Myocyte (in vitro differentiated cells): ENCODE measurements around the gene MAD2L1. TPM values are rescaled to one million over a fixed set of nuclear protein-coding genes. Genes with fewer than 3 reads are reported as not detected.

Experiments
- DNase-seq: peaks from one replicate; pipeline ENCODE4 v3.0.0-alpha.2; 2012; ENCODE audit warnings: low read depth
- total RNA-seq: library from RNA; depleted of rRNA; stranded (reverse); fragments of >200 nt; gene quantifications from 2 replicates; pipeline ENCODE4 v1.2.3, GENCODE V29; 2014

The MAD2L1 gene
- total RNA-seq, 1 donor from 2014 or later: 5.5 TPM

DNA sequence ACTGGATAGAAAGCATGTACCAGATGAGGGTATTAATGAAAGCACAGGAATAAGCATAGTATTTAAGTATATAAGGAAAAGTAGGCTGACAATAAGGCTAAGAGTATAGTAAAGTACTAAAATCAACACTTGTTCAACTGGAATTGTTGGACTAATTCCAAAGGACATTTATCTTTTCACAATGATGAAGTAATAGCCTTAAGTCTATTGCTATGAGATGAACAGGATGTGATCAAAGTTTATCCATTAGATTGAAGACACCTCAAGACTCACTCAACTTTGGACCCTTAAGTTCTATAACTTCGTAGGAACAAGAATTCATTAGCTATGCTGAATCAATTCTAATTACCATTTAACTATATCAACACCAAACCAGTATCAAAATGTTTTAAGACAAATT, 7.6 kb downstream of the MAD2L1 start:
- DNase-seq: no peak

DNA sequence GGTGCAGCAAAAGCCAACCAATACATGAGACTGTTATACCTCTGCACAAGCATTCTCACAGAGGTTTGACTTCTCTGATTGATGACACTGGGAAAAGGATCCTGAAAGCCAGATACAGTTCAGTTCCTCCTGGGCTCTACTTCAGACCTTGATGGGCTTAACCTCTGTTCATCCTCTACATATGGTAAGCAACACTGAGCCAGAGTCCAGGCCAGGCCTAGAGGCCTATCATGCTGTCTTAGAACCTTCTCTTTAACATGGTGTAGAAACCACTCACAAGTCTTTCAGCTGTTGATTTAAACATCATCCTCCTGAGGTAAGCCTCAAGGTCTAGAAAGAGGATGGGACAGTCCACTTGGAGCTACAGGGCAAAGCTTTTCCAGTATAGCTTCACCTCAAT, 9.2 kb downstream of the MAD2L1 start:
- DNase-seq: no peak

DNA sequence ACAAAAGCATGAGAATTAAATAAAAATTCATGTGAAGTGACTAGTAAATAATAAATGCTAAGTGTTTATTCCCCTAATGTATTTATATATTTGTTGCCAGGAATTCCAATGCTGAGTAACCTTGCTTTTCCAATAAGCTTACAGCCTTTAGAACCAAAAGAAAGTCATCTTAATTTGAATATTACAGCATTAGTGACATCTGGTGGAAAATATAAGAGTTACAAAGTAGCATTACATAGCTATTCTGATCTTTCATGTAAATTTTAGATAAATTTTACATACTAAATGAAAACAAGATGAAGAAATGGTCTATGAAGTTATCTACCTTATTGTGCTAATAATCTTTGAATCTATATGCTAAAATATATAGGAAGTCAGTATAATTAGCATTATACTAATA, 10.4 kb downstream of the MAD2L1 start:
- peak; percentile 32 for DNase-seq

DNA sequence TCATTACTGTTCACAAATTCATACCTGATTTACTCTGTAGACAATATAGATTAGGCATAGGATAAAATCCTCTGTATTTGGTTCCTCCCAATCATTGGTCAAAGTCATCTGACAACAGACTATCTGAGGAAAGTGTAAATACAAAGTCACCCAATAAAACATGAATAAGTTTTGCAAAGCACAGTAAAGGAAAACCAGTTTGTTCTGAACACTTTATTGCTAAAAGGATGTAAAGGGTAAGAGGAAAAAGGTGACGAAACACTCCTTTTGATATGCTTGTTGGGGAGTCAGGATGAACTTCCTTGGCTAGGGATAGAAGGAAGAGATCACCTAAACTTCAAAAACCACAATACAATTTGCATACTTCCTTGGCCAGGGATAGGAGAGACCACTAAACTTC, 10.9 kb downstream of the MAD2L1 start:
- DNase-seq: no peak

DNA sequence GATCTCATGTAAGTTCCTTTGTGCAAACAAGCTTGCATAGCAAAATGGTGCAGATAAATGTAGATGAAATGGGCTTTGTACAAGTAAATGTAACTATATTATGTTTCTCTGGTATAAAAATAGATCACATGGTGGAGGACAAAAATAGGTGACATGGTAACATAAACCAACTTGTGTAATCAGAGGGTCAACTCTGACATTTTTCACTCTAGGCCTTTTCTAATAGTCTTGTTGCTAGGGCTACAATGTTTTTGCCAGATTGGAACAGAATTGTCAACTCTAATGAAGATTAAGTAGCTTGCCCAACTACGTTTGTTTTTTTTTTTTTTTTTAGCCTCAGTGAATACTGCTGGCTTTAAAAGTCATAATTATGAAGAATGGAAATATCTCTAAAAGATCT, 11.5 kb downstream of the MAD2L1 start:
- DNase-seq: no peak

DNA sequence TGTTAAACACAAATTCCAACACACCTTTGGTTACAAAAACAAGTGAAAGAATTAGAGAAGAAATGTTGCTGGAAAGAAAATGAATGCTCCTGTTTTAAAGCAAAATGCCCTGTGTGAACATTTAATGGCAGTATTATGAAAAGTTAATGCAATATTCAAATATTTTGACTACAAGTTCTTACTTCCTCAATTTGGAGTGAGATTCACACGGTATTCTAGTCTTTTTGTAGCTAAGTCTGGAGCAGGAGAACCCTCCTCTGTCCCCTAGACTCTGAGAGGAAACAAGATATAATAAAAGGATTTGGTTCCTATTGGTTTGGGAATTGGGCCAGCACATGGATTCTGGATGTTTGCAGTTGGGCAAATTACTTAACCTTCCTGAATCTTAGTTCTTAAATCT, 12.7 kb downstream of the MAD2L1 start:
- DNase-seq: no peak

DNA sequence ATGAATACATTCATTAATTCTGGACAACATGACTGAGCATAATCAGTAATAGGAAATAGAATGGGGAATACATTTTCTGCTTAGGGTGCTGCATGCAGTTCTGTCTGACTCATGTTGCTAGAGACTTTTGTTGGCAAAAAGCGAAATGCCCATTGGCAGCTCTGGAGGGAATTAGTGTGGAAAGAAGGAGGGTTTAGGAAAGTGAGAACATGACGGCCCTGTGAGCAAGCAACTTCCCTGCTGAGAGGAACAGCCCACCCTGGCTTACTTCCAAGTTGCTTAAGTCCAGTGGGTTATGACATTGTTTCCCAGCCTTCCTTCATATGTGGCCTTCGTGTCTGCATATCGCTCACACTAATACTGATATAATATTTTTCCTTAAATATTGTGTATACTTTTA, 13.8 kb downstream of the MAD2L1 start:
- DNase-seq: peak; percentile 73

DNA sequence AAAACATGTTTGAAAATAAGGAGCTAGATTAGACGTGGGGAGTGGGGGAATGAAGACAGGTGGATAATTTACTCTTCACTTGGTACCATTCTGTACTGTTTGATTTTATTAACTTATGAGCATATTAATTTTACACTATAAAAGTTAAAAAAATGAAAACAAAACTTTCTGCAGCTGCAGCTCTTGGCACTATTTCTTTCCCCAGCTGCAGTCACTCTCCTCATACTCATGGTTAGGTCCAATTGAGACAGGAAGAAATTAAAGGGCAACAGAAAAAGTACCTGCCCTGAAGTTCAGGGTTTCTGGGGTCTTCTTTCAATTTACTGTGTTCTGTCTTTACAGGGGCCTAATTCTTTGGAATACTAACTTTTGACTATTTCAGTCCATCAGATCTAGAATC, 15.4 kb downstream of the MAD2L1 start:
- DNase-seq: no peak

DNA sequence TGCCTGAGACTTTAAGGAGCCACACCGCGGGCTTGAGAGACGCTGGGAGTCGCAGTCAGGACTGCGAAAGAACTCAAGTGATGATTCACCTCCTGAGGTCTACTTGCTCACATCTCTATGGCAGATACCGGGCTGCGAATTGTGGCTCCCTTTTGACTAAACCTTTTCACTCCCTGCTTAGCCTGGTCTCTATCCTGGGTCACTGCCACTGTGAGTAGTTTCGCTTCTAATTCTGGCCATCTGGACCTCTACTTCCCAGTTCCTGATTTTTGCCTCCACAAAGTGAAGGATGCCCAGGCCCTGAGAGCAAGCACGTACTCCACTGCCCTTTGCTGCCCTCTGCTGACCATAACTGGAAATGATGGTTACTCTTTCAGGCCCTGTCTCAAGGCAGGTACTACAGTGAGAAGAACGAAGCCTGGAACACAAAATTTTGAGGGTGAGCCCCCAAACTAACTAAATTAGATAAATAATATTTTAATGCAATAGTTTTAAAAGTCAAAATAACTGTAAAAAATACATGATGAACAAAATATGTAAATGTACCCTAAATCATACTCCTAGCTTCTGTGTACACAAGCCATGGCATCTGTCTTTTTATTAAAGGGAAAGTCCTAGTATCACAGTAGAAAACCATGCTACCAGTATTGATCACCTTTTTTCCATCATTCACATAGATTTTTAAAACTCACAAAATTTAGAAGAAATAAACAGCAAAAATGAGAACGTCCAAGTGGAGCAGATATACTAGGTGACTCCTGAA, 16.7 kb downstream of the MAD2L1 start:
- peak; percentile 84 for DNase-seq

DNA sequence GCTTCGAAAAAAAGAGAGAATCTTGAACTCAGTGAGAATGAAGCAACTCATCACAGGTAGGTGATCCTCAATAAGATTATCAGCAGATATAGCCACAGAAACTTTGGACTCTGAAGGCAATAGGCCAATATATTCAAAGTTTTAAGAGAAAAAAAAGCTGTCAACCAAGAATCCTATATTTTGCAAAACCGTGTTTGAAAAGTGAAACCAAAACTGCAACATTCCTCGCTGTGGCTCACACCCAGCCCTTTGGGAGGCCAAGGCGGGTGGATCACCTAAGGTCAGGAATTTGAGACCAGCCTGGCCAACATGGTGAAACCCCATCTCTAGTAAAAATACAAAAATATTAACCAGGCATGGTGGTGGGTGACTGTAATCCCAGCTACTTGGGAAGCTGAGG, 22.8 kb downstream of the MAD2L1 start:
- no peak for DNase-seq

DNA sequence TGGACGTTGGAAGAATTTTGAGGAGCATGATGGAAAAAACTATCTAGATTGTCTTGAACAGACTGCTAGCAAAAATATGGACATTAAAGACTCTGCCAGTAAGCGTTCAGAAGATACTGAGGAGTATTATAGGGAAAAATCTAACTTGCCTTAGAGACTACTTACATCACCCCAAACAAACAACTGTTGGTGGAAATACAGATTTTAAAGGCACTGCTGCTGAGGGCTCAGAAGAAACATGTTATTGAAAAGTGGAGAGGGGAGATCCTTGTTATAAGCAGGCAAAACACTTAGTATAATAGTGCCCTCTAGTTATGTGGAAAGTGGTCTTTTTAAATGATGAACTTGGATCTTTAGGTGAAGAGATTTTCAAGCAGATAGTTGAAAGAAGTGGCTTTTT, 29.2 kb downstream of the MAD2L1 start:
- no peak for DNase-seq

DNA sequence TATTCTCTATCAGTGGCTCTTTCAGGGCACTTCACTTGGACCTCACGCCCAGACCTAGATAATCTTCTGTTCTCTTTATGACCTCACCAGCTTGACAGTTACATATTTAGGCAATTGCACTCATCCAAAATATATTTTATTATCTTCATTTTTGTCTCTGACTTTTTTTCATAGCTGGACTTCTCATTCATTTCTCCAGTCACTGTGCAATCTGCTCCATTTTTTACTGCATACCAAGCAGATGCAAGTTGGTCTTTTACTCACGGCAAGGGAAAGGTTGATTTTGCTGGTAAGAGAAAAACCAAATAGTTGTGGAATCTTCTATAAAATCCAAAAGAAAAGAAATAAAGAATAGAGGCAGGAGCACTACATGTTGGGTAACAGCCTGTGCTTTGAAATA, 31.7 kb downstream of the MAD2L1 start:
- DNase-seq: peak; percentile 8

DNA sequence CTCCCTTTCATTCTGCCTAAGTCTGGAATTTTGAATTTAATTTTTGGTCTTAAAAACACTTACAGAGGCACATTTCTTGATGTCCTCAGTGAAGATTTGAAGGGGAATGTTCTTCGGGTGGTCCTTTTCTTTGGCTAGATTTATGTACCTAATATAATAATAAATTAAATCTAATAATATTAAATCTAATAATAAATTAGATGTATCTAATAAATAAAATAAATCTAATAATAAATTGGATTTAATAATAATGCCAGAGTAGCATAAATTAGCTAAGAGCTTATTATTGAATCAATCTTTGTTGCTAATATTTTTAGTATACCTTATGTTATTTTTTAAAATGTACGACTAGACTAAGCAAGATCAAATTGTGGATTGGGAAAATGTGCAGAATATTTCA, 39.8 kb downstream of the MAD2L1 start:
- no peak for DNase-seq

DNA sequence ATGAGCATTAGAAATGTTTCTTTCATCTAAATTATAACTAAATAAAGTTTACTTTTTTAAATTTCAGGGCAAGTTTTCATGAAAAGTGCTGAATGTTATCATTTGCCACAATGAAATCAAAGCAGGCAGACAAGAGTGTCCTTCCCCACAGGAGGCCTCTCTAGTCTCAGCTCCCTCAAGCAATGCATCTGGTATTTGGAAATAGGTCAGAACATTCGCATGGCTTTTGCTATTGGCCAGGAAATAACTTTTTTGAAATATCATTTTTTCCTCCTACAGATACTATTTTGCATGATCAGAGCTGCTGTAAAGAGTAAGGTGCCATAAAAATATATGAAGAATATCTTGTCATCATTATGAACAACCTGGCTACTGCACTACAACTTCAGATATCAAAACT, 41.1 kb downstream of the MAD2L1 start:
- no peak for DNase-seq

DNA sequence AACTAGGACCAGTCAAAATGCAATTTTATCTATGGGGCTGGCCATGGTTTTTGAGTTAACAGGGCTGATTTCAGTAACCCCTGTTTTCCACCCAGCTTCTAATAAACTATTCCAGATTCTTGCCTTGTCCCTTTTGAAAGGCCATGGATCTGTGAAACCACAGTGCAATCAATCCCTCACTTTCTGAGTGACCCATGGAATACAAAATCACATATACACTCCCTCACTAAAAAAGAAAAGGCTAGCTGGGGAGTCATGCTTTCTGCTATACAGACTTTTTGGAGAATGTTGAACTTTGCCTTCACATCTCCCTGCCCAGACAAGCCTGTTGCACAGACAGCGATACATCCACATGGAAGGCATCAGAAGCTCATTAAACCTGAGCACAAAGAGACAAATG, 47.9 kb downstream of the MAD2L1 start:
- DNase-seq: no peak

DNA sequence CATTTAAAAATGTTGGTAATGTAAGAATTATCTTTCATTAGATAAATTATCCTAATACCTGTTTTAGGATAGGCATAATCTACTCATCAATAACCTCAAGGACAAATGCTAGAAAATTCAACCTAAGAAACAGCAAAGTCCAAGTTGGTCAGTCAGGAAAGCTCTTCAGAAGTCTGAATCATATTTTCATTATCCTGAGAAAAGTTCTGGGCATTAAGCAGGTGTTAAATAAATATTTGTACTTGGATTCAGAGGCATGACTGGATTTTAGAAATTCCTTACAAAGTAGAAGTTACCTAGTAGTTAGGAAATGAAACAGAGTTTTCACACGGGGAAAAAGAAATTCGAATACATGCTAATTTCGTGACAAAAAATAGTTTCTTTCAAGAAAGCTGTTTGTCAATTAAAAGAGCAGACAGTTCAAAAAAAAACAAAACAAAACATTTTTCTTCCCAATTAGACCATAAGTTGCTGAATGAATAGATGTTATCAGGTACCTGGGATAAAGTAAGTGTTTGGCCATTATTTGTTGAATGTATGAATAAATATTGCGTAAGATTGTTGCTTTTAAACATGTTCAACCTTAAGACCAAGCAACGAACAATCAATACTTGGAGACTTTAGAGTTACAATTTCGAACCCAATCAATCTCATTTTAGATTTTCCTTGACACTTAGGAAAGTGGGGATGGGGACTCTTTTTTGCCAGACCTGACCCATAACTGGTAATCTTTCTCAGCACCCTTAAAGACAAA, 48.5 kb downstream of the MAD2L1 start:
- DNase-seq: no peak

DNA sequence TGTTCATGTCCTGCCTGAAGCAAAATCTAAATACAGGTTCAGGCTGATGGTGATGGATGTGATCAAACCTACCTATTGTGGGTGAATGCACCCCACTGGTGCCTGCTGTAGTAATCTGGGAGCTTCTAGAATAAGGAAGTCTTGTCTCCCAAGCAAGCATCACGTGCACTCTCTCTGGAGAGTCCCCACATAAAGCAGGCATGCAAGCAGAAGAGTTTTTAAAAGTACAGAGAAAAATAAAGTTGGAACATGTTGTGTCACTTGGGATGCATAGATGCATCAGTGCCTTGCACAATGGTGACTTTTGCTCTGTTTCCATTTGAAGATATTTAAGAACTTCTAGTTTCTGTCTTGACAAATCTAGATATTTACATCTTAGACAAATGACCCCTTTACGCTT, 54.9 kb downstream of the MAD2L1 start:
- DNase-seq: no peak

DNA sequence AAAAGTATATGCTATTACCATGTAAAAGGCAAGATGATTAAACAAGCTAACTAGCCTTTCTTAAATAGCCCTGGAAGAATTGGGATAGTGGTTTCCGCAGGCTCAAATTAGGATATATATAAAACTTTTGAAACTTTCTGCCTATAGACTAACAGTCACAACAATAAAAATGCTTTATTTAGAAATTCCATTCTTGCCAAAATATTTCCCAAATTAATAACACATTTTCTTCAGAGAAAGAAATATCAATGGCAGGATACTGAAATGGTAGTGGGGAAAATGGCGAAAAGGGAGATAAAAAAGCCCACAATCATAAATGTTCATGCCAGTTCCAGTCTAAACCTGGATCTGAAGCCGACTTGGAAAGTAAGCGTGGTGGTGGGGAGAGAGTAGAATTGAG, 56.0 kb downstream of the MAD2L1 start:
- DNase-seq: no peak

DNA sequence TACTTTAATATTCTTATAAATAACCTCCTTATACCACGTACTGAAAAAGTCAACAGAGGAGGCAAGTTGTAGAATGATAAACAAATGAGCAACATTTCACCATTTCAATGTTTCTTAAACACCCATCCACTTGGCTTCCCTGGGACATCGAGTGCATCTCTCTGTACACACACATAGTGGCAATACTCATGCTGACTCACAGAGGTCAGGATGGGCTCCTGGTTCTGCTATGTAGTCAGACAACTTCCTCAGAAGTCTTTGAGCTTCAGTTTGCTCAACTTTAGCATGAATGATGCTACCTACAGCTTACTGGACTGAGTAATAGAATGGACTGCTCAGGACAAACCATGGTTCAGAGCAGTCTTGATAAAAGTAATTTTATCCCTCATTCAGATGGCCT, 56.9 kb downstream of the MAD2L1 start:
- DNase-seq: no peak

DNA sequence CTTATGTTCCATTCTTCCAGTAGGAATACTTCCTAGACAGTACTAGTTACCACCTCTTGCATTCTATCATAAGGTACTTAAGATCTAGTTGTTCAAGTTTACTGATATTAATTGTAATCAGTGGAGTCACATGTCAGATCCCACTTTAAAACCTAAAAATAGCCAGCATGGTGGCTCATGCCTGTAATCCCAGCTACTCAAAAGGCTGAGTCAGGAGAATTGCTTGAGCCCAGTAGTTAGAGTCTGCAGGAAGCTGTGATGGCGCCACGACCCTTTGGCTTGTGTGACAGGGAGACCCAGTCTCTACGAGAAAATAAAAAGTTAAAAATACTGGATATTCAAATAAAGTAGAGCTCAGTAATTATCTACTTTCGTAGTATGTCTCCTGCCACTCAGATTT, 57.7 kb downstream of the MAD2L1 start:
- no peak for DNase-seq

DNA sequence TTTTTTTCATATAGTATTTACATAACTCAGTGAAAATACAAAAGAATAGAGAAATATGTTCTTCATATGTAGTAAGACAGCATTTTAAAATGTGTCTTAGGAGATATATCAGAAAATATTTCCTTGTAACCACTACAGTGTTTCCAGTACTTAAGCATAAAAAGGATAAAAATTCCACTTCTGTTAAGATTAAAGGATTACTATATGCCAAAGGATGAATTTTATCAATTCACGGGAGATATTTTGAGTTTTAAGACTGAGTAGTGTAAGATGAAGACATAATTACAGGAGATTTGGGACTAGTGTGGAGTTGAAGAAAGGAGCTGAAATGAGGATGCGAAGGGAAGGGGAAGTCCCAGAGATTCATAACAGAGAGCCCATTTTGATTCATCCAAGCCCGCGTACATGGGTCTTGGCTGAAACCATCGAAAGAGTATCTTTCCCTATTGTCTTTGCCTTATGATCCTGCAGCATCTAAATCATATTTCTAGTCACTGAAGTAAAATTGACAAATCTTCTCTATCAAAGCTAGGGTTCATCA, 58.7 kb downstream of the MAD2L1 start:
- DNase-seq: no peak

DNA sequence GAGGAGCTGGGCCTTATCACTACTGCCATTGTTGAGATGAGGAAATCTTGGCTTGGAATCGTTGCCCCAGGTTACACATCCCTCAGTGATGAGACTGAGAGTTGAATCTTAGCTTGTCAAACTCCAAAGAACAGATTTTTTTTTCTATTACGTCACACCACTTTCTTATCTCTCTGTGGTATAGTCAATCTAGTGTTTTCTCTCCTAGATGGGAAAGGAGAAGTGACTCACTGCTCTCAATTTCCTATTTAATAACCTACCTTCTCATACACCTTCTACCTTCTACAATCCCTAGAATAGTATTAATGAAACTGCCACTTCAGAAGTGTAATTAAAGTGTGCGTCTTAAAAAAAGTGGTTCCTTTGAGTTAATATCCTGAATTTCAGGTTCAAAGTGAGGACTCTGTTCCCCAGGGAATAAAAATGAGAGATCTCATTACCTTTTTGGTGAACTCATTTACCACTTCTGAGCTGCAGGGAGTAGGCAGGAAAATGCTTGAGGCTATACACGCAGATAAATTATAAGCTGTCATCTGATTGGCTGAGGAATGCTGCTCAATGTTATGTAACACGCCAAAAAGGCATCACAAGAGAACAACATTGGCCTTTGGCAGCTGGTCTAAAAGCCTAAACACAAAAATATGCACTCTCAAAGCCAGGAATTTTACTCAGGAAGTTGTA, 59.3 kb downstream of the MAD2L1 start:
- DNase-seq: peak; percentile 13
